ENCODE data around the gene SLC10A3. TPM values are rescaled to one million over a fixed set of nuclear protein-coding genes. Genes with fewer than 3 reads are reported as not detected.

The SLC10A3 gene
- total and polyA plus RNA-seq, 2 donors (not counting 3 experiments of a cell fraction or from before 2014, with no cell fraction given) = 21.9 to 22.6 TPM

DNA sequence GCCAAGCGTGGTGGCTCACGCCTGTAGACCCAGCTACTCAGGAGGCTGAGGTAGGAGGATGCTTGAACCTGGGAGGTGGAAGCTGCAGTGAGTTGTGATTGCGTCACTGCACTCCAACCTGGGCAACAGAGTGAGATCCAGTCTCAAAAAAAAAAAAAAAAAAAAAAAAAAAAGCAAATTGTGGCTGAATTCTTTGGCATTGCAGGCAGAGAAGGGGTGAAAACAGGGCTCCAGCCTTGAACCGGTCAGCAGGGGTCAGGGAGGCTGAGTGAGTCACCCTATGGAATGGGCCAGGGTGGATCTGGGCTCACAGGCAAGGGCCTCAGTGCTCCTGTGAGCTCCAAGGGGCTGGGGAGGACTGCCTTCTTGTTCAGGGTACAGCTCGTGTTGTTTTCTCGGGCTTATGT is 38.8 kb upstream of the SLC10A3 start:
- Histone ChIP-seq H3K36me3 (ENCODE audit: control insufficient read depth in 2 of 2, extremely low read depth in 1 of 2, insufficient read depth in 2 of 2, low read length in 2 of 2) (peaks cover 3 to 16% of the 10 kb centered on the region in 2 experiments), H3K9me3 (replicated peaks; ENCODE audit: control insufficient read depth, insufficient read depth, low read length) (no peaks in the 10 kb centered on the region), H3K27ac (ENCODE audit: insufficient read depth, low read depth, low read length) (no peak overlapping the region), H3K4me1 (ENCODE audit: control insufficient read depth, extremely low read depth, insufficient read depth, low read length) (peaks cover 4% of the 10 kb centered on the region), H4K20me1 (replicated peaks; ENCODE audit: control insufficient read depth, extremely low read depth, insufficient read depth, low read length) (no peaks in the 10 kb centered on the region), H3K79me2 (ENCODE audit: control insufficient read depth, insufficient read depth, low read length) (no peaks in the 10 kb centered on the region), H3K9me1 (replicated peaks; ENCODE audit: control insufficient read depth, extremely low read depth, insufficient read depth, low read length) (no peaks in the 10 kb centered on the region), H2AFZ (ENCODE audit: low read depth, low read length) (no peak overlapping the region), H3K9ac (replicated peaks; ENCODE audit: extremely low read depth, insufficient read depth, low read length) (no peak overlapping the region), H3K27me3 (ENCODE audit: control insufficient read depth in 2 of 2, insufficient read depth in 2 of 2, low read length in 2 of 2) (no peaks in the 10 kb centered on the region), H3K4me2 (ENCODE audit: insufficient read depth, low read length) (no peak overlapping the region), H3K4me3 (replicated peaks in 1 of 3; ENCODE audit: insufficient read depth in 1 of 3, low read depth in 1 of 3, low read length in 3 of 3) (no peak overlapping the region)
- intact Hi-C loops (cut with micrococcal nuclease) (loop anchor here (5.0 kb wide), 1 partner anchor 122 kb away; the partner anchor contains the start of gene DNASE1L1), dilution Hi-C loops (cut with MboI; ENCODE audit: extremely low pct_ligation_motif_present, low sequenced_read_pairs) (no loop called here)
- TF ChIP-seq, protein P1, sequence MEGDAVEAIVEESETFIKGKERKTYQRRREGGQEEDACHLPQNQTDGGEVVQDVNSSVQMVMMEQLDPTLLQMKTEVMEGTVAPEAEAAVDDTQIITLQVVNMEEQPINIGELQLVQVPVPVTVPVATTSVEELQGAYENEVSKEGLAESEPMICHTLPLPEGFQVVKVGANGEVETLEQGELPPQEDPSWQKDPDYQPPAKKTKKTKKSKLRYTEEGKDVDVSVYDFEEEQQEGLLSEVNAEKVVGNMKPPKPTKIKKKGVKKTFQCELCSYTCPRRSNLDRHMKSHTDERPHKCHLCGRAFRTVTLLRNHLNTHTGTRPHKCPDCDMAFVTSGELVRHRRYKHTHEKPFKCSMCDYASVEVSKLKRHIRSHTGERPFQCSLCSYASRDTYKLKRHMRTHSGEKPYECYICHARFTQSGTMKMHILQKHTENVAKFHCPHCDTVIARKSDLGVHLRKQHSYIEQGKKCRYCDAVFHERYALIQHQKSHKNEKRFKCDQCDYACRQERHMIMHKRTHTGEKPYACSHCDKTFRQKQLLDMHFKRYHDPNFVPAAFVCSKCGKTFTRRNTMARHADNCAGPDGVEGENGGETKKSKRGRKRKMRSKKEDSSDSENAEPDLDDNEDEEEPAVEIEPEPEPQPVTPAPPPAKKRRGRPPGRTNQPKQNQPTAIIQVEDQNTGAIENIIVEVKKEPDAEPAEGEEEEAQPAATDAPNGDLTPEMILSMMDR (IDR thresholded peaks at IDR 0.05; ENCODE audit: extremely low read depth in 1 of 2, insufficient read depth in 1 of 2, low read depth in 1 of 2, low read length in 2 of 2) = no peak
- TF ChIP-seq GATA2 (IDR thresholded peaks at IDR 0.05; ENCODE audit: insufficient read depth, insufficient read length, low read depth, low read length) = no peak
- TF ChIP-seq, protein P2, sequence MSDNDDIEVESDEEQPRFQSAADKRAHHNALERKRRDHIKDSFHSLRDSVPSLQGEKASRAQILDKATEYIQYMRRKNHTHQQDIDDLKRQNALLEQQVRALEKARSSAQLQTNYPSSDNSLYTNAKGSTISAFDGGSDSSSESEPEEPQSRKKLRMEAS (IDR thresholded peaks at IDR 0.05; ENCODE audit: insufficient read depth, insufficient read length) = no peak
- TF ChIP-seq POLR2A (IDR thresholded peaks at IDR 0.05; ENCODE audit: low read depth, low read length) = no peak
- no peak for TF ChIP-seq MYC (IDR thresholded peaks at IDR 0.05; ENCODE audit: low read depth, low read length)
- TF ChIP-seq JUN (IDR thresholded peaks at IDR 0.05; ENCODE audit: borderline replicate concordance, insufficient read depth, insufficient read length, low read depth) = no peak
- no peak for TF ChIP-seq POLR2AphosphoS5 (IDR thresholded peaks at IDR 0.05; ENCODE audit: insufficient read depth, low read depth, low read length)
- no peak for TF ChIP-seq FOS (IDR thresholded peaks at IDR 0.05; ENCODE audit: borderline replicate concordance, insufficient read depth, low read length)
- no peak for TF ChIP-seq EZH2 (IDR thresholded peaks at IDR 0.05; ENCODE audit: borderline replicate concordance, low read depth, low read length, severe bottlenecking)
- FAIRE-seq (no peak), DNase-seq (ENCODE audit: low read depth, low spot score) (no peak)
- CTCF ChIA-PET = no interaction called here
- no TSS peak for BruUV-seq (replicated peaks)
- POLR2A ChIA-PET = no interaction called here
